ENCODE results near the gene FUT4.
A peak's percentile ranks its signal among the peaks of the same experiment; 100 is the strongest.
"Not testable (repeated sequence)": the region's sequence is repeated elsewhere in the genome, so short reads cannot be mapped to it uniquely, and the experiment has no call there.

Gene FUT4

GRCh38 chr11:94543695-94544645 lies at the start of gene FUT4:
Gene FUT4 (plus strand): TSS chr11:94543921. CDS start chr11:94544134, 213 bp downstream.
- DNase-seq: peak; percentile 76

GRCh38 chr11:94494126-94494680 lies 49.5 kb upstream of the FUT4 start:
- no peak for DNase-seq

- no peak for DNase-seq
These were observed 43.5 kb upstream of the FUT4 start for GRCh38 chr11:94500181-94500580.

- no peak for DNase-seq
These were observed 42.2 kb upstream of the FUT4 start for GRCh38 chr11:94501522-94501921.

- peak; percentile 4 for DNase-seq
These were observed 38.9 kb upstream of the FUT4 start for GRCh38 chr11:94504689-94505293.

- DNase-seq: not testable (repeated sequence)
These were observed 37.2 kb upstream of the FUT4 start for GRCh38 chr11:94506513-94506912.

GRCh38 chr11:94507485-94507884 lies 36.2 kb upstream of the FUT4 start:
- no peak for DNase-seq

GRCh38 chr11:94511932-94512781 lies 31.6 kb upstream of the FUT4 start, which contains the start of gene C11orf97:
Gene C11orf97 (plus strand): TSS chr11:94512461. CDS start chr11:94512529, 68 bp downstream.
- no peak for DNase-seq

- DNase-seq: no peak
These were observed 30.6 kb upstream of the FUT4 start for GRCh38 chr11:94513091-94513490.

- DNase-seq: no peak
These were observed 28.3 kb upstream of the FUT4 start for GRCh38 chr11:94515398-94515797.

- DNase-seq: no peak
These were observed 27.0 kb upstream of the FUT4 start for GRCh38 chr11:94516725-94517124.

GRCh38 chr11:94518300-94518699 lies 25.4 kb upstream of the FUT4 start:
- DNase-seq: no peak

- peak; percentile 17 for DNase-seq
These were observed 24.1 kb upstream of the FUT4 start for GRCh38 chr11:94519478-94520084.

GRCh38 chr11:94521684-94522083 lies 22.0 kb upstream of the FUT4 start:
- peak; percentile 6 for DNase-seq

- DNase-seq: no peak
These were observed 19.4 kb upstream of the FUT4 start for GRCh38 chr11:94524341-94524740.

- peak; percentile 70 for DNase-seq
These were observed 18.0 kb upstream of the FUT4 start for GRCh38 chr11:94525546-94526324.

GRCh38 chr11:94526645-94527438 lies 16.9 kb upstream of the FUT4 start:
- peak; percentile 64 for DNase-seq

GRCh38 chr11:94528551-94528950 lies 15.2 kb upstream of the FUT4 start:
- no peak for DNase-seq

GRCh38 chr11:94532211-94532610 lies 11.5 kb upstream of the FUT4 start:
- DNase-seq: no peak

GRCh38 chr11:94533206-94533605 lies 10.5 kb upstream of the FUT4 start:
- DNase-seq: no peak
